H9 (cell line): ENCODE data around the gene BMP7. TPM values are rescaled to one million over a fixed set of nuclear protein-coding genes. Genes with fewer than 3 reads are reported as not detected.

Experiments
- DNase-seq: peaks from one replicate; pipeline ENCODE4 v3.0.0-alpha.2; 2017
- H2AFZ ChIP-seq: one replicate; pipeline ENCODE4 v1.6.1; 2013; ENCODE audit warnings: mild to moderate bottlenecking, low read length, control low read depth, moderate library complexity
- H2AK5ac ChIP-seq: 2 replicates; pipeline ENCODE4 v1.6.1; 2013; ENCODE audit warnings: low read length, control low read depth, mixed read lengths; ENCODE audit not compliant: insufficient read length
- H2BK120ac ChIP-seq: one replicate; pipeline ENCODE4 v1.6.1; 2013; ENCODE audit warnings: low read depth, mild to moderate bottlenecking, low read length, control low read depth, inconsistent platforms; ENCODE audit not compliant: poor library complexity, severe bottlenecking
- H2BK12ac ChIP-seq: 2 replicates; pipeline ENCODE4 v1.6.1; 2013; ENCODE audit warnings: low read length, control low read depth, mixed read lengths, low read depth; ENCODE audit not compliant: insufficient read length
- H2BK15ac ChIP-seq: 2 replicates; pipeline ENCODE4 v1.6.1; 2013; ENCODE audit warnings: low read depth, low read length, control low read depth
- H2BK20ac ChIP-seq: one replicate; pipeline ENCODE4 v1.6.1; 2013; ENCODE audit warnings: low read depth, mild to moderate bottlenecking, low read length, control low read depth, inconsistent platforms; ENCODE audit not compliant: poor library complexity, severe bottlenecking
- H2BK5ac ChIP-seq: 2 replicates; pipeline ENCODE4 v1.6.1; 2013; ENCODE audit warnings: low read length, control low read depth, mixed read lengths; ENCODE audit not compliant: insufficient read length
- H3K14ac ChIP-seq: 2 replicates; pipeline ENCODE4 v1.6.1; 2013; ENCODE audit warnings: low read length, control low read depth; ENCODE audit not compliant: insufficient read depth
- H3K18ac ChIP-seq: 2 replicates; pipeline ENCODE4 v1.6.1; 2013; ENCODE audit warnings: low read depth, mild to moderate bottlenecking, mixed read lengths, low read length, control low read depth; ENCODE audit not compliant: insufficient read length
- H3K23ac ChIP-seq: 2 replicates; pipeline ENCODE4 v1.6.1; 2013; ENCODE audit warnings: low read length, control low read depth, mixed read lengths, low read depth; ENCODE audit not compliant: insufficient read length
- H3K23me2 ChIP-seq: 2 replicates; pipeline ENCODE4 v1.6.1; 2013; ENCODE audit warnings: low read depth, mild to moderate bottlenecking, mixed read lengths, low read length, control low read depth; ENCODE audit not compliant: insufficient read length, poor library complexity, severe bottlenecking
- H3K27ac ChIP-seq: 2 replicates; pipeline ENCODE4 v1.5.1; 2013; ENCODE audit warnings: low read length, control low read depth, mixed read lengths, low read depth; ENCODE audit not compliant: insufficient read length
- H3K27me3 ChIP-seq: 2 replicates; pipeline ENCODE4 v1.6.1; 2013; ENCODE audit warnings: low read length, control low read depth, inconsistent platforms; ENCODE audit not compliant: insufficient read depth
- H3K4ac ChIP-seq: 2 replicates; pipeline ENCODE4 v1.6.1; 2013; ENCODE audit warnings: low read depth, mild to moderate bottlenecking, control low read depth, inconsistent platforms, low read length, moderate library complexity
- H3K4me1 ChIP-seq: 2 replicates; pipeline ENCODE4 v1.6.1; 2013; ENCODE audit warnings: low read length, control low read depth, inconsistent platforms; ENCODE audit not compliant: insufficient read depth
- H3K4me2 ChIP-seq: 2 replicates; pipeline ENCODE4 v1.6.1; 2013; ENCODE audit warnings: low read length, control low read depth, mixed read lengths; ENCODE audit not compliant: insufficient read length, insufficient read depth
- H3K56ac ChIP-seq: 2 replicates; pipeline ENCODE4 v1.6.1; 2013; ENCODE audit warnings: low read depth, mild to moderate bottlenecking, mixed read lengths, low read length, control low read depth; ENCODE audit not compliant: insufficient read length
- H3K79me1 ChIP-seq: 2 replicates; pipeline ENCODE4 v1.6.1; 2013; ENCODE audit warnings: low read depth, mild to moderate bottlenecking, moderate library complexity, low read length, control low read depth, inconsistent platforms; ENCODE audit not compliant: insufficient read depth, poor library complexity, severe bottlenecking
- H3K79me2 ChIP-seq: 2 replicates; pipeline ENCODE4 v1.6.1; 2013; ENCODE audit warnings: low read length, control low read depth, inconsistent platforms; ENCODE audit not compliant: insufficient read depth
- H3K9ac ChIP-seq: 2 replicates; pipeline ENCODE4 v1.6.1; 2013; ENCODE audit warnings: low read length, control low read depth, mixed read lengths; ENCODE audit not compliant: insufficient read length; ENCODE audit errors: extremely low read depth
- H3K9me3 ChIP-seq: one replicate; pipeline ENCODE4 v1.6.1; 2013; ENCODE audit warnings: low read depth, low read length, inconsistent platforms; ENCODE audit not compliant: control insufficient read depth
- H3T11ph ChIP-seq: one replicate; pipeline ENCODE4 v1.6.1; 2013; ENCODE audit warnings: mild to moderate bottlenecking, low read length, control low read depth, inconsistent platforms
- H4K20me1 ChIP-seq: one replicate; pipeline ENCODE4 v1.6.1; 2013; ENCODE audit not compliant: control insufficient read depth, insufficient read length, insufficient read depth
- H4K5ac ChIP-seq: 2 replicates; pipeline ENCODE4 v1.6.1; 2013; ENCODE audit warnings: low read depth, mild to moderate bottlenecking, mixed read lengths, low read length, control low read depth; ENCODE audit not compliant: insufficient read length
- H4K8ac ChIP-seq: replicated peaks from 2 replicates; pipeline ENCODE4 v1.6.1; 2013; ENCODE audit warnings: low read length, control low read depth, mixed read lengths, low read depth; ENCODE audit not compliant: insufficient read length
- H4K91ac ChIP-seq: 2 replicates; pipeline ENCODE4 v1.6.1; 2013; ENCODE audit warnings: low read depth, mild to moderate bottlenecking, moderate library complexity, mixed read lengths, low read length, control low read depth; ENCODE audit not compliant: insufficient read length
- H3K27ac Mint-ChIP-seq, 3 experiments: 2 replicates in 2 of 3; 3 replicates in 1 of 3; pipeline ENCODE4 v1.8.0; 2020 to 2021; ENCODE audit warnings: mixed read lengths in 3 of 3, mild to moderate bottlenecking in 1 of 3, moderate library complexity in 1 of 3
- H3K27me3 Mint-ChIP-seq: 2 replicates; pipeline ENCODE4 v1.8.0; 2021; ENCODE audit warnings: low read depth, mild to moderate bottlenecking, moderate library complexity, mixed read lengths
- H3K36me3 Mint-ChIP-seq, 3 experiments: 2 replicates in 2 of 3; 3 replicates in 1 of 3; pipeline ENCODE4 v1.8.0; 2020 to 2021; ENCODE audit warnings: low read depth in 3 of 3, mixed read lengths in 3 of 3; ENCODE audit not compliant: insufficient read depth in 1 of 3
- H3K4me1 Mint-ChIP-seq, 2 experiments: 2 replicates each; pipeline ENCODE4 v1.8.0; 2020; ENCODE audit warnings: mixed read lengths in 2 of 2
- H3K4me3 Mint-ChIP-seq, 2 experiments: 2 replicates in 1 of 2; 3 replicates in 1 of 2; pipeline ENCODE4 v1.8.0; 2020 to 2021; ENCODE audit warnings: mild to moderate bottlenecking in 2 of 2, mixed read lengths in 2 of 2, moderate library complexity in 1 of 2
- H3K9me3 Mint-ChIP-seq, 2 experiments: 2 replicates in 1 of 2; 3 replicates in 1 of 2; pipeline ENCODE4 v1.8.0; 2020; ENCODE audit warnings: mild to moderate bottlenecking in 2 of 2, mixed read lengths in 2 of 2, moderate library complexity in 1 of 2
- WGBS: extraction: QIAGEN DNeasy Blood & Tissue Kit; methylation state at CpG from one replicate; pipeline ENCODE4 v1.1.7; 2013; ENCODE audit warnings: missing lambda C conversion rate, low lambda C conversion rate, mixed read lengths; ENCODE audit not compliant: insufficient read length; ENCODE audit errors: extremely low coverage; 5-methylcytosine and 5-hydroxymethylcytosine counted together
- total RNA-seq: library from RNA; stranded (reverse); gene quantifications from 2 replicates; pipeline ENCODE4 v1.2.1, GENCODE V29; 2021
- TF ChIP-seq, protein P1 (sequence below): fragments of 200-600 bp; sonication (generic); conservative IDR thresholded peaks from 3 replicates; pipeline ENCODE4 v1.8.0; 2021; ENCODE audit warnings: antibody characterized with exemption, mild to moderate bottlenecking

BMP7 gene
- total RNA-seq, 1 experiment from 2014 or later = 17.7 TPM

DNA sequence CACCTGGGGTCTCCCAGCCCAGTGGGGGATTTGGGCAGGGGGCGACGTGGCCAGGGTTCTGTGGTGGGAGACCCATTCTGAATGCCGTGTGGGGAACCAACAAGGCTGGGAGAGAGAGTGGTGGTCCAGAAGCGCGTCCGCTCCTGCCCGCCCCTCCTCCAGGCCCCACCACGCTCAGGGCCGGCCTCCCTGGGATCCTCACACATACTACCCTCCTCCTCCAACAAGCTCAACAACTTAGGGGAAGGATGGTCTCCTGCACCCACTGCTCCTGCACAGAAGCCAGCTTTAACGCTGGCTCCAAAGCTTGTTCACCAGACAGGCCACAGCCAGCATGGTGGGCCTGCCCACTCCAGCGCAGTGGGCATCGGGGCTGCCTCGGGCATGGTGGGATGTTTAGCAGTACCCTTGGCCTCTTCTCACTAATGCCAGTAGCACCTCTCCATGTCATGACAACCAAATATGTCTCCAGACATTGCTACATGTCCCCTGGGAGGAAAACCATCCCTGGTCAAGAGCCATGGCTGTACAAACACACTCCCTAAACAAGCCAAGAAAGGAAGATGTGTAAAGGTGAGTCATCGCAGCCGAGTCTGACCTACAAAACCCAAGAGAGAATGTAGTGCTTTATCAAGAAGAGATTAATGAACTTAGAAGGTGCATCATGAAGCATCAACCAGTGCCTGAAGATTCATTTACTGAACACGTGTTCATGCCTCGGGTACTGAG lies 75.7 kb downstream of the BMP7 start:
- H3K9me3 ChIP-seq = no peaks in the 10 kb centered on the region
- TF ChIP-seq, protein P1, sequence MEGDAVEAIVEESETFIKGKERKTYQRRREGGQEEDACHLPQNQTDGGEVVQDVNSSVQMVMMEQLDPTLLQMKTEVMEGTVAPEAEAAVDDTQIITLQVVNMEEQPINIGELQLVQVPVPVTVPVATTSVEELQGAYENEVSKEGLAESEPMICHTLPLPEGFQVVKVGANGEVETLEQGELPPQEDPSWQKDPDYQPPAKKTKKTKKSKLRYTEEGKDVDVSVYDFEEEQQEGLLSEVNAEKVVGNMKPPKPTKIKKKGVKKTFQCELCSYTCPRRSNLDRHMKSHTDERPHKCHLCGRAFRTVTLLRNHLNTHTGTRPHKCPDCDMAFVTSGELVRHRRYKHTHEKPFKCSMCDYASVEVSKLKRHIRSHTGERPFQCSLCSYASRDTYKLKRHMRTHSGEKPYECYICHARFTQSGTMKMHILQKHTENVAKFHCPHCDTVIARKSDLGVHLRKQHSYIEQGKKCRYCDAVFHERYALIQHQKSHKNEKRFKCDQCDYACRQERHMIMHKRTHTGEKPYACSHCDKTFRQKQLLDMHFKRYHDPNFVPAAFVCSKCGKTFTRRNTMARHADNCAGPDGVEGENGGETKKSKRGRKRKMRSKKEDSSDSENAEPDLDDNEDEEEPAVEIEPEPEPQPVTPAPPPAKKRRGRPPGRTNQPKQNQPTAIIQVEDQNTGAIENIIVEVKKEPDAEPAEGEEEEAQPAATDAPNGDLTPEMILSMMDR = no peak
- no peak overlapping the region for H2BK15ac ChIP-seq
- Mint-ChIP-seq H3K27ac (peak overlapping the region in 1 of 3 experiments; percentile 89; a peak in 2 of 7 replicates), H3K36me3 (no peaks in the 10 kb centered on the region; a peak in 1 of 7 replicates), H3K4me3 (no peak overlapping the region), H3K9me3 (no peaks in the 10 kb centered on the region), H3K4me1 (peaks cover 2 to 12% of the 10 kb centered on the region in 2 experiments; a peak in 3 of 4 replicates), H3K27me3 (no peaks in the 10 kb centered on the region; the same call in 1 of the 2 replicates)
- H3K18ac ChIP-seq = no peak overlapping the region
- no peak overlapping the region for H3K4ac ChIP-seq
- no peak overlapping the region for H4K8ac ChIP-seq
- no peak overlapping the region for H2BK120ac ChIP-seq
- no peak overlapping the region for H4K91ac ChIP-seq
- H3T11ph ChIP-seq = no peak overlapping the region
- H2BK20ac ChIP-seq = no peak overlapping the region
- H3K56ac ChIP-seq = no peak overlapping the region
- no peak overlapping the region for H3K4me2 ChIP-seq
- no peaks in the 10 kb centered on the region for H4K20me1 ChIP-seq
- no peak for DNase-seq
- H3K79me2 ChIP-seq = no peaks in the 10 kb centered on the region
- H2BK5ac ChIP-seq = no peak overlapping the region
- H3K14ac ChIP-seq = no peak overlapping the region
- H2AK5ac ChIP-seq = no peak overlapping the region
- no peak overlapping the region for H3K23ac ChIP-seq
- H3K9ac ChIP-seq = no peak overlapping the region
- no peak overlapping the region for H2BK12ac ChIP-seq
- no peak overlapping the region for H2AFZ ChIP-seq
- WGBS = no CpG with 5 or more reads among the region's 17 CpGs
- no peaks in the 10 kb centered on the region for H3K23me2 ChIP-seq
- no peaks in the 10 kb centered on the region for H3K79me1 ChIP-seq
- H3K27ac ChIP-seq = no peak overlapping the region
- H4K5ac ChIP-seq = no peak overlapping the region
- H3K4me1 ChIP-seq = no peaks in the 10 kb centered on the region
- no peaks in the 10 kb centered on the region for H3K27me3 ChIP-seq
